ENCODE results near the gene NLGN1. TPM values are rescaled to one million over a fixed set of nuclear protein-coding genes. Genes with fewer than 3 reads are reported as not detected.

Gene NLGN1
- total and polyA plus RNA-seq, 2 of the 13 experiments (the other 11 are each of a cell fraction or from before 2014, with no cell fraction given) = not detected

DNA sequence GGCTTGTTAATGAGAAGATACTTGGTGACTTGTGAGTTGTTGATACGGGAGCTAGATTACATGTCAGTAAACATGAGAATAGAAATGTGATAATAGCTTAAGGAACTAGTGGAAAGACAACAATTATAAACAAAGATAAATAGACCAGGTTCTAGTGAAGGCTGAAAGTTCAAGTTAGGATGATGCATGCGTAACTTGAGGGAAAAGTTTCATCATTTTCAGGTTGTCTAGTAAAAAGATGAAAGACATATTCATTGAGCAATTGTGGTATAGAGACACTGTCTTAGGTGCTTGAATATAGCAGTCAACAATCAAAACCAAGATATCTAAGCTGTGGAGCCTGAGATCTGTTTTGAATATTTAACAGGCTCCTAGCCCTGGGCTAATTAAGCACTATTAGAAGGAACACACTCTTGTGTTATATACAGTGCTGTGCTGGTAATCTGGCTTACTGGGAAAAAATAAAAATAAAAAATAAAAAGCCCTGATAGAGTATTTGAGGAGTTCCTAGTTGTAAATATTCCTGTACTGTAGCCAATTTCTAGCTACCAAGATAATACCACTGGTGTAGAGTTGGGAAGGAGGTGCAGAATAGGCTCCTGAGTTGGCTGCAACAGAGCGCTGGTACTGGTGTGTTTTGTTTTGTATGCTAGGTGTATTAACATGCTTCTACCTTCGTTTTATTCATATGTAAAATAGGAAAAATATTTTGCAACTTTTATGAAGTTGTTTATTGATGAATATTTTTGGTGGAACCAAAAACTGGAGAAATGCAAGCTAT is 68.5 kb downstream of the NLGN1 start:
- Histone ChIP-seq H3K4me3 (replicated peaks in 1 of 3; ENCODE audit: insufficient read depth in 1 of 3, low read depth in 2 of 3, low read length in 3 of 3) (no peak overlapping the region), H3K4me2 (ENCODE audit: low read depth, low read length) (no peak overlapping the region), H4K20me1 (ENCODE audit: insufficient read depth, low read length) (no peaks in the 10 kb centered on the region), H3K9ac (ENCODE audit: insufficient read depth, low read depth, low read length) (no peak overlapping the region), H3K9me3 (ENCODE audit: low read length) (no peaks in the 10 kb centered on the region), H3K36me3 (replicated peaks in 1 of 2; ENCODE audit: control insufficient read depth in 1 of 2, insufficient read depth in 2 of 2, low read length in 2 of 2) (no peaks in the 10 kb centered on the region), H2AFZ (ENCODE audit: low read length) (no peak overlapping the region), H3K4me1 (ENCODE audit: insufficient read depth, low read length) (no peaks in the 10 kb centered on the region), H3K27ac (ENCODE audit: extremely low read length, insufficient read depth, low read length) (no peak overlapping the region), H3K79me2 (ENCODE audit: insufficient read depth, low read length) (no peaks in the 10 kb centered on the region), H3K27me3 (ENCODE audit: control insufficient read depth in 1 of 2, insufficient read depth in 2 of 2, low read length in 2 of 2) (no peaks in the 10 kb centered on the region)
- ATAC-seq (no peak), FAIRE-seq (no peak), DNase-seq (ENCODE audit: low spot score) (no peak)
- intact Hi-C loops (cut with micrococcal nuclease; ENCODE audit: unreplicated experiment) (no loop called here), in situ Hi-C loops (cut with HindIII; ENCODE audit: extremely low pct_ligation_motif_present, low pct_unique_long_range_greater_than_20kb) (no loop called here)
- TF ChIP-seq, protein P1, sequence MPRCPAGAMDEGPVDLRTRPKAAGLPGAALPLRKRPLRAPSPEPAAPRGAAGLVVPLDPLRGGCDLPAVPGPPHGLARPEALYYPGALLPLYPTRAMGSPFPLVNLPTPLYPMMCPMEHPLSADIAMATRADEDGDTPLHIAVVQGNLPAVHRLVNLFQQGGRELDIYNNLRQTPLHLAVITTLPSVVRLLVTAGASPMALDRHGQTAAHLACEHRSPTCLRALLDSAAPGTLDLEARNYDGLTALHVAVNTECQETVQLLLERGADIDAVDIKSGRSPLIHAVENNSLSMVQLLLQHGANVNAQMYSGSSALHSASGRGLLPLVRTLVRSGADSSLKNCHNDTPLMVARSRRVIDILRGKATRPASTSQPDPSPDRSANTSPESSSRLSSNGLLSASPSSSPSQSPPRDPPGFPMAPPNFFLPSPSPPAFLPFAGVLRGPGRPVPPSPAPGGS (CRISPR knock-in tag; IDR thresholded peaks at IDR 0.05) = no peak
- peak in 1 of 2 experiments; percentile 83; a peak in 2 of 4 replicates for TF ChIP-seq ATF4 (CRISPR knock-in tag; IDR thresholded peaks at IDR 0.05)
- peak; percentile 4; the same call in 1 of the 2 replicates for TF ChIP-seq CEBPB (IDR thresholded peaks at IDR 0.05; ENCODE audit: borderline replicate concordance, low read depth, low read length)
- no peak for TF ChIP-seq MEIS2 (CRISPR knock-in tag; IDR thresholded peaks at IDR 0.05)
- CTCF ChIA-PET (ENCODE audit: low intra/inter-chr PET ratio, low total read pairs) = no interaction called here
- 9% methylated on average over 4 of the region's 4 CpGs for WGBS (ENCODE audit: low lambda C conversion rate)
- no TSS peak for BruUV-seq (replicated peaks)
- POLR2A ChIA-PET = no interaction called here

DNA sequence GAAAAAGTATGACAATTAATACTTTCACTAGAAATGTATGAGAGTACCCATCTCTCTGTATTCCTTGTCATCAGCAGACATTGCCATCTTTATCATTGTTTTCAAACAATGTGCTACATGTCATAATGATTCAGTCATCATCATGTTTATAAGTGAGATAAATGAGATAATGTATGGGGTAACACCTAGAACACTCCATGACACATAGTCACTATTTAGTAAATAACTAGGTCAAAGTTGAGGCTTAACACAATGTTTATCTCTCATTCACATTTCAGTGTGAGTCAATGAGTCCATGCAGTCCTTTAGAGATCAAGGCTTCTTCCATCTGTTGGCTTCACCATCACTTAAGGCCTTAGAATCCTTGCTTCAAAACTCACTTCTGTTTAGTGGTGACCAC is 70.0 kb downstream of the NLGN1 start:
- no peak overlapping the region for H3K9ac ChIP-seq (ENCODE audit: insufficient read depth, low read depth, low read length)
- POLR2A ChIA-PET = no interaction called here
- CTCF ChIA-PET (ENCODE audit: low intra/inter-chr PET ratio, low total read pairs) = no interaction called here
- TF ChIP-seq BORCS8-MEF2B (CRISPR knock-in tag; IDR thresholded peaks at IDR 0.05) (no peak), ETS1 (CRISPR knock-in tag; IDR thresholded peaks at IDR 0.05) (no peak), SALL1 (CRISPR knock-in tag; IDR thresholded peaks at IDR 0.05) (no peak), ZNF20 (CRISPR knock-in tag; IDR thresholded peaks at IDR 0.05) (no peak), ZNF781 (CRISPR knock-in tag; IDR thresholded peaks at IDR 0.05; ENCODE audit: borderline replicate concordance, not compliant biosample characterization) (no peak), ZNF441 (CRISPR knock-in tag; IDR thresholded peaks at IDR 0.05; ENCODE audit: borderline replicate concordance) (no peak), SP2 (CRISPR knock-in tag; IDR thresholded peaks at IDR 0.05) (no peak), EED (CRISPR knock-in tag; IDR thresholded peaks at IDR 0.05) (no peak)
- TF ChIP-seq, protein P2, sequence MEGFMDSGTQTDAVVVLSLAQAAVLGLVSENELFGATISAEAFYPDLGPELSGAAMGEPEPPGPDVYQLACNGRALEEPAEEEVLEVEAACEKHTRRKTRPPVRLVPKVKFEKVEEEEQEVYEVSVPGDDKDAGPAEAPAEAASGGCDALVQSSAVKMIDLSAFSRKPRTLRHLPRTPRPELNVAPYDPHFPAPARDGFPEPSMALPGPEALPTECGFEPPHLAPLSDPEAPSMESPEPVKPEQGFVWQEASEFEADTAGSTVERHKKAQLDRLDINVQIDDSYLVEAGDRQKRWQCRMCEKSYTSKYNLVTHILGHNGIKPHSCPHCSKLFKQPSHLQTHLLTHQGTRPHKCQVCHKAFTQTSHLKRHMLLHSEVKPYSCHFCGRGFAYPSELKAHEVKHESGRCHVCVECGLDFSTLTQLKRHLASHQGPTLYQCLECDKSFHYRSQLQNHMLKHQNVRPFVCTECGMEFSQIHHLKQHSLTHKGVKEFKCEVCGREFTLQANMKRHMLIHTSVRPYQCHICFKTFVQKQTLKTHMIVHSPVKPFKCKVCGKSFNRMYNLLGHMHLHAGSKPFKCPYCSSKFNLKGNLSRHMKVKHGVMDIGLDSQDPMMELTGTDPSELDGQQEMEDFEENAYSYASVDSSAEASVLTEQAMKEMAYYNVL (CRISPR knock-in tag; IDR thresholded peaks at IDR 0.05; ENCODE audit: borderline replicate concordance) = no peak

More for the DNA sequence above, 70.0 kb downstream of the NLGN1 start:
- Histone ChIP-seq H4K20me1 (ENCODE audit: insufficient read depth, low read length) (no peaks in the 10 kb centered on the region), H3K27me3 (ENCODE audit: control insufficient read depth in 1 of 2, insufficient read depth in 2 of 2, low read length in 2 of 2) (no peaks in the 10 kb centered on the region), H3K79me2 (ENCODE audit: insufficient read depth, low read length) (no peaks in the 10 kb centered on the region), H3K9me3 (ENCODE audit: low read length) (no peaks in the 10 kb centered on the region), H3K27ac (ENCODE audit: extremely low read length, insufficient read depth, low read length) (no peak overlapping the region), H3K36me3 (replicated peaks in 1 of 2; ENCODE audit: control insufficient read depth in 1 of 2, insufficient read depth in 2 of 2, low read length in 2 of 2) (no peaks in the 10 kb centered on the region), H3K4me3 (replicated peaks in 1 of 3; ENCODE audit: insufficient read depth in 1 of 3, low read depth in 2 of 3, low read length in 3 of 3) (no peak overlapping the region), H3K4me1 (ENCODE audit: insufficient read depth, low read length) (no peaks in the 10 kb centered on the region), H3K4me2 (ENCODE audit: low read depth, low read length) (no peak overlapping the region), H2AFZ (ENCODE audit: low read length) (no peak overlapping the region)
- ATAC-seq = no peak
- BruUV-seq (replicated peaks) = no TSS peak
- intact Hi-C loops (cut with micrococcal nuclease; ENCODE audit: unreplicated experiment) = no loop called here
- no peak for DNase-seq (ENCODE audit: low spot score)
- no peak for FAIRE-seq
- in situ Hi-C loops (cut with HindIII; ENCODE audit: extremely low pct_ligation_motif_present, low pct_unique_long_range_greater_than_20kb) = no loop called here
